Endometrial microvascular endothelial cells (primary cell): Measurements from ENCODE around the gene NDUFB4. TPM values are rescaled to one million over a fixed set of nuclear protein-coding genes. Genes with fewer than 3 reads are reported as not detected.

Experiments
- in situ Hi-C: cut with HindIII; loops from 2 replicates; pipeline ENCODE4 v1.10.0; 2017; ENCODE audit warnings: low sequenced_read_pairs, low pct_unique_long_range_greater_than_20kb; ENCODE audit errors: inconsistent ontology term
- total RNA-seq: library from RNA; depleted of rRNA; stranded (reverse); fragments of >200 nt; gene quantifications from one replicate; pipeline ENCODE4 v1.2.3, GENCODE V29; 2015; ENCODE audit errors: inconsistent ontology term

The NDUFB4 gene
- total RNA-seq: 114 TPM

- in situ Hi-C loops: no loop called here
Observed at GRCh38 chr3:120596116-120596852, at the start of gene NDUFB4. Gene NDUFB4, plus strand, starts transcription at chr3:120596336. Its CDS starts 24 bp downstream, at chr3:120596360.

- in situ Hi-C loops: no loop called here
Observed at GRCh38 chr3:120550546-120550945, 45.6 kb upstream of the NDUFB4 start.

- in situ Hi-C loops: no loop called here
Observed at GRCh38 chr3:120552184-120553172, 43.7 kb upstream of the NDUFB4 start.

GRCh38 chr3:120554812-120555606, 41.1 kb upstream of the NDUFB4 start:
- in situ Hi-C loops: no loop called here

- in situ Hi-C loops: no loop called here
Observed at GRCh38 chr3:120555657-120556509, 40.3 kb upstream of the NDUFB4 start.

GRCh38 chr3:120557115-120557514, 39.0 kb upstream of the NDUFB4 start:
- in situ Hi-C loops: no loop called here

- in situ Hi-C loops: no loop called here
Observed at GRCh38 chr3:120558771-120559241, 37.3 kb upstream of the NDUFB4 start.

GRCh38 chr3:120559242-120560061, 36.7 kb upstream of the NDUFB4 start:
- in situ Hi-C loops: no loop called here

GRCh38 chr3:120560304-120561250, 35.6 kb upstream of the NDUFB4 start:
- in situ Hi-C loops: no loop called here

- in situ Hi-C loops: no loop called here
Observed at GRCh38 chr3:120561251-120562045, 34.7 kb upstream of the NDUFB4 start.

GRCh38 chr3:120563356-120564022, 32.6 kb upstream of the NDUFB4 start:
- in situ Hi-C loops: no loop called here

- in situ Hi-C loops: no loop called here
Observed at GRCh38 chr3:120566243-120566975, 29.7 kb upstream of the NDUFB4 start.

- in situ Hi-C loops: no loop called here
Observed at GRCh38 chr3:120567370-120568201, 28.6 kb upstream of the NDUFB4 start.

- in situ Hi-C loops: no loop called here
Observed at GRCh38 chr3:120568202-120568531, 28.0 kb upstream of the NDUFB4 start.
